ENCODE data around the gene BSN.

The BSN gene

GRCh38 chr3:49656541-49657112 is 102.3 kb downstream of the BSN start:
- DNase-seq: no peak

- no peak for DNase-seq
These were observed 103.1 kb downstream of the BSN start for GRCh38 chr3:49657208-49657915.

GRCh38 chr3:49658711-49659110 is 104.4 kb downstream of the BSN start:
- DNase-seq: no peak

- DNase-seq: no peak
These were observed 105.5 kb downstream of the BSN start for GRCh38 chr3:49659756-49660155.

- no peak for DNase-seq
These were observed 107.0 kb downstream of the BSN start for GRCh38 chr3:49661281-49661680.

GRCh38 chr3:49662021-49662420 is 107.7 kb downstream of the BSN start:
- DNase-seq: no peak

- DNase-seq: no peak
These were observed 108.6 kb downstream of the BSN start for GRCh38 chr3:49662720-49663413.

- no peak for DNase-seq
These were observed 109.6 kb downstream of the BSN start for GRCh38 chr3:49663831-49664230.

- no peak for DNase-seq
These were observed 110.0 kb downstream of the BSN start for GRCh38 chr3:49664300-49664699.

- DNase-seq: no peak
These were observed 111.7 kb downstream of the BSN start for GRCh38 chr3:49665822-49666519.

- DNase-seq: peak; percentile 55
These were observed 112.3 kb downstream of the BSN start for GRCh38 chr3:49666592-49666991.

- no peak for DNase-seq
These were observed 113.6 kb downstream of the BSN start for GRCh38 chr3:49667701-49668413.

GRCh38 chr3:49668414-49668797 is 114.1 kb downstream of the BSN start:
- no peak for DNase-seq

- no peak for DNase-seq
These were observed 114.6 kb downstream of the BSN start for GRCh38 chr3:49668861-49669260.

GRCh38 chr3:49669352-49669751 is 115.1 kb downstream of the BSN start:
- no peak for DNase-seq

GRCh38 chr3:49670940-49671290 is 116.6 kb downstream of the BSN start:
- DNase-seq: no peak

GRCh38 chr3:49671291-49672288 is 117.3 kb downstream of the BSN start:
- DNase-seq: peak; percentile 81

- no peak for DNase-seq
These were observed 118.9 kb downstream of the BSN start for GRCh38 chr3:49673121-49673714.

- peak; percentile 96 for DNase-seq
These were observed 119.6 kb downstream of the BSN start, which contains the start of gene APEH for GRCh38 chr3:49673715-49674496. TSS of gene APEH (plus strand) at chr3:49674351. CDS start at chr3:49674402, 51 bp downstream.

GRCh38 chr3:49674497-49674983 is 120.3 kb downstream of the BSN start:
- no peak for DNase-seq

All from femur (tissue), 1 donor.